HTR-8/SVneo (cell line): ENCODE data around the gene MYL10.

Experiments
- DNase-seq: peaks from one replicate; pipeline ENCODE4 v3.0.0; 2011; ENCODE audit warnings: low spot score, mixed read lengths; ENCODE audit not compliant: insufficient read length
- FAIRE-seq: peaks from 2 replicates; lab custom pipeline; 2011; peaks lifted over from hg19 to GRCh38; lab: Jason Lieb, UNC

The MYL10 gene

DNA sequence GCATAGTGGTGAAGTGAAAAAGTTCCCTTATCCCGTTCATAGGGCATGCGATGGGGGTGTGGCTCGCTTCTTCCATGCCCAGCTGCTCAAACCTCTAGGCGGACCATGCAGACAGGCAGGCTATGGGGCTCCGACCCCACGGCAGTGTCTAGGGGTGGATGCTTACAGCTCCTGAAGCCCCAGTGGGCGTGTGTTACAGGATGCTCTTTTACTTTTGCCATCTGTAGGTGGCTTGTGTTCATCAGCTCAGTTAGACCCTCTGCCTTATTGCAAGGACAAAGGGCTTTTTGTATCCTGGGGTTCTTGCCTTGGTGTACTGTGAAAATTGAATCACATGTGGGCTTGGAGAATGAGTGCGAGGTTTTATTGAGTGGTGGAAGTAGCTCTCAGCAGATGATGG, at the start of gene MYL10:
Gene MYL10, minus strand, starts transcription at position 126 of the 400 bp plus-strand sequence. CDS start 178 bp downstream, outside the sequence.
- FAIRE-seq: no peak

DNA sequence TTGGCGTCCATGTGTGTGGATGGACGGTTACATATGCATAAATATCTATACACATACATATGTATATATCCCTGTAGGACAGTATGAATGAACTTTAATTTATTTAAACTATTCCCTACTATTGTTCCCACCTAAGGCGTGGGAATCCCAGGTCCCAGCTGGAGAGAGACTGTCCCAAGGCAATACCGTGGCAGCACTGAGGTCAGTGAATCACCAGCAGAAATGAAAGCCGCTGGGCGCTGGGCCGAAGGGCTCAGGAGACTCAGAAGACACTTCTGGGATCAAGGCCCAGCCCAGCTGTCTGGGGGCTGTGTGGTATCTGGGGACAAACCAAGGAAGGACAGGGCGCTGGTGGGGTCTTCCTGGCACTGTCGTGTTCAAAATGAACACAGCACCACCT, 49.6 kb upstream of the MYL10 start:
- no peak for FAIRE-seq
- no peak for DNase-seq

More for the DNA sequence above, at the start of gene MYL10:
- DNase-seq: no peak

DNA sequence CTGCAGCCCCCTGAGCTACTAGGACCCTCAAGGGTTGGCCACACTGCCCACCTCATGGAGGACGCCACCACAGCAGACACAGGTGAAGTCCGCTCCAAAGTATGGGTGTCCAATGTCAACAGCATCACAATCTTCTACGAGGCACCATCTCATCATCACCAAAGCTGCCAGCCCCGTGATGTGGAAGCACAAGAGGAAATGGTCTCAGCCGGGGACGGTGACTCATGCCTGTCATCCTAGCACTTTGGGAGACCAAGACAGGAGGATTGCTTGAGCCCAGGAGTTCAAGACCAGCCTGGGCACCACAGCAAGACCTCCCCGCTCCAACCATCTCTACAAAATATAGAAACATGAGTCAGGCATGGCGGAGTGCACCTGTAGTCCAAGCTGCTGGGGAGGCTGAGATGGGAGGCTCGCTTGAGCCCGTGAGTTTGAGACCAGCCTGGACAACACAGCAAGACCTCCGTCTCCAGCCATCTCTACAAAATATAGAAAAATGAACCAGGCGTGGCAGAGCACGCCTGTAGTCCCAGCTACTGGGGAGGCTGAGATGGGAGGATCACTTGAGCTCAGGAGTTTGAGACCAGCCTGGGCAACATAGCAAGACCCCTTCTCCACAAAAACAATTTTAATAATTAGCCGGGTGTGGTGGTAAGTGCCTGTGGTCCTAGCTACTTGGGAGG, 48.8 kb upstream of the MYL10 start:
- FAIRE-seq: no peak
- DNase-seq: no peak

DNA sequence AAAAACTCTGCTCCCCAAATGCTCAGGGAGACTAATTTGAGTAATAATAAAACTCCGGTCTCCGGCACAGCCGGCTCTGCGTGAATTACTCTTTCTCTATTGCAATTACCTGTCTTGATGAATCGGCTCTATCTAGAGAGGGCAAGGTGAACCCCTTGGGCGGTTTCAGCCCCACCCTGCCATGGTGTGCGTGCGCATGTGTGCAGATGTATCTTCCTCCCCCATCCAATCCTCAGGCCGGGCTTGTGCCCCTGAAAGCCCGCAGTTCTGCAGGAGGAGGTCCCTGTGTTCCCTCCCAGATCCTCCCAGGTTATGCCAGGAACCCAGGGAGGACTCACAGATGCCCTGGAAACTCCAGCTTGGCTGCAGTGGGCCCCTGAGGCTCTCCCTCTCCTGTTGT, 48.3 kb upstream of the MYL10 start:
- DNase-seq (no peak), FAIRE-seq (no peak)

DNA sequence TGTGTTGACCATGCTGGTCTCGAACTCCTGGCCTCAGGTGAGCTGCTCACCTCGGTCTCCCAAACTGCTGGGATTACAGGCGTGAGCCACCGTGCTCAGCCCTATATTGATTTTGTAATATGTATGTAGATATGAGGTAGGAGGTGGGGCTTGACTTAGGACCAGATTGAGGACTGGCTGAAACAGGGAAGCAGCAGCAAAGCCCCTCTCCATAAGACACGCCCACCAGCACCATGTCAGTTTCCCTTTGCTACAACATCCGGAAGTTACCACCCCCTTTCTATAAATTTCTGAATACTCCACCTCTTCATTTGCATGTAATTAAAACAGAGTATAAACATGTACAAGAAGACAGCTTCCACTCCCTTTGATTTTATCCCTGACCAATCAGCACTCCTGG, 47.9 kb upstream of the MYL10 start:
- DNase-seq (no peak), FAIRE-seq (no peak)

DNA sequence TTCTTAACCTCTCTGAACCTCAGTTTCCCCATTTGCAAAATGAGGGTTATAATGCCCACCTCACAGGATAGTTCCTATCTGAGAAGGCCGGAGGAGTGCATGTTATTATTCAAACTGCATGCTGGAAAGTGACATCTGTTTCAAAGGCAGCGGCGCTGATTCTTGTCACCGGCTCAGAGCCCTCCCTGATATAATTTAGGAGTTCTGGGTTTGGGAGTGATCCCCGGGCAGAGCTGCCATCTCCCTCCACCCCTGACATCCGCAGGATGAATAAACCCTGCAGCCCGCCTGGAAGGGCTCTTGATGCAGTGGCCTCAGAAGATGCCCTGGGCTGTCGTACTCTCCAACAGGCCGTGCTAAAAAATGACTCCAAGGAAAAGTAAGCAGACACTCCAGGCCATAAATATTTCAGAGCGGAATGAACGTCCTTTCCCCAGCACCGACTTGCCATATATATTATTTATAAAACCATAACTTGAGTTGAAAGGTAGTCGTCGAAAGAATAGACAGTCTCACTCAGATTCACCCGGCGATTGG, 47.0 kb upstream of the MYL10 start:
- no peak for FAIRE-seq
- no peak for DNase-seq

DNA sequence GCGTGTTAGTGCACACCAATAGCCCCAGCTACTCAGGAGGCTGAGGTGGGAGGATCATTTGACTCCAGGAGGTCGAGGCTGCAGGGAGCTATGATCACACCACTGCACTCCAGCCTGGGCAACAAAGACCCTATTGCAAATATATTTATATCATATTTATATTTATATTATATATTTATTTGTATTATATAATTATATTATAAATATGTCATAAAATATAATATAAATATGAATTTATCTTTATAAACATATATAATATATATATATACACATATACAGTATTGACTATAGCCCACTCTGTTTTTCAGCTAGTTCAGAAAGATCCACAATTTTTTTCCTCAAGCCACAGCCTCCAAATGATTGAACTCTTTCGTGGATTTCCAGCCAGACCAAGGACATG, 45.3 kb upstream of the MYL10 start:
- no peak for FAIRE-seq
- DNase-seq: no peak

DNA sequence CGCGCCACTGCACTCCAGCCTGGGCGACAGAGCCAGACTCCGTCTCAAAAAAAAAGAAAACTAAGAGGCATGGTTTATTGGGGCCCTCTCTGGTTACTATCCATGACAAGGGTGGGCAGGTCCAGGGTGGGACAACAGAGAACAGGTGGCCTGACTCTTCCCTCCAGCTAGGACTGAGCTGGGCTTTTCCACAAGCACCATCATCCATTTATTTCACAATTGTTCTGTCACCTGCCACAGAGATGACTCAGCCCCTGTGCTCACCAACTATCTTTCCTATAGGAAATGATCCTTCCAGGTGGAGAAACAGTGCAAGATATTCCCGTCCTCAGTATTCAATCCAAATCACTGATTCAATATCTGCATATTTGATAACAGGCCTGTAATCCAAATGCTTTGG, 44.9 kb upstream of the MYL10 start:
- DNase-seq (no peak), FAIRE-seq (no peak)

DNA sequence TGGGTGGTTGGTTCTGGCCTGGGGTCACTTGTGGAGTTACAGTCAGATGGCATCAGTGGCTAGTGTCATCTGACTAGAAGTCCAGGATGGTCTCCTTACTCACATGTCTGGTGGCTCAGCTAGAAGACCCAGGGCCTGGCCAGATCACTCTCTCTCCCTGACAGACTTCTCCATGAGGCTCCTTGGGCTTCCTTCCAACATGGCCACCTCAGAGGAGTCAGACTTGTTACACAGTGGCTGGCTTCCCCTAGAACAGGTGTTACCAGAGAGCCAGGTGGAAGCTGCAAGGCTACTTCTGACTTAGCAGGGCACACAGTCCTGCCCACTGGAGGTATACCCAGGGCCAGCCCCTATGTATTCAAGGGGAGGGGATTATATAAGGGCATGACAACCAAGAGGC, 44.2 kb upstream of the MYL10 start:
- FAIRE-seq (no peak), DNase-seq (no peak)

DNA sequence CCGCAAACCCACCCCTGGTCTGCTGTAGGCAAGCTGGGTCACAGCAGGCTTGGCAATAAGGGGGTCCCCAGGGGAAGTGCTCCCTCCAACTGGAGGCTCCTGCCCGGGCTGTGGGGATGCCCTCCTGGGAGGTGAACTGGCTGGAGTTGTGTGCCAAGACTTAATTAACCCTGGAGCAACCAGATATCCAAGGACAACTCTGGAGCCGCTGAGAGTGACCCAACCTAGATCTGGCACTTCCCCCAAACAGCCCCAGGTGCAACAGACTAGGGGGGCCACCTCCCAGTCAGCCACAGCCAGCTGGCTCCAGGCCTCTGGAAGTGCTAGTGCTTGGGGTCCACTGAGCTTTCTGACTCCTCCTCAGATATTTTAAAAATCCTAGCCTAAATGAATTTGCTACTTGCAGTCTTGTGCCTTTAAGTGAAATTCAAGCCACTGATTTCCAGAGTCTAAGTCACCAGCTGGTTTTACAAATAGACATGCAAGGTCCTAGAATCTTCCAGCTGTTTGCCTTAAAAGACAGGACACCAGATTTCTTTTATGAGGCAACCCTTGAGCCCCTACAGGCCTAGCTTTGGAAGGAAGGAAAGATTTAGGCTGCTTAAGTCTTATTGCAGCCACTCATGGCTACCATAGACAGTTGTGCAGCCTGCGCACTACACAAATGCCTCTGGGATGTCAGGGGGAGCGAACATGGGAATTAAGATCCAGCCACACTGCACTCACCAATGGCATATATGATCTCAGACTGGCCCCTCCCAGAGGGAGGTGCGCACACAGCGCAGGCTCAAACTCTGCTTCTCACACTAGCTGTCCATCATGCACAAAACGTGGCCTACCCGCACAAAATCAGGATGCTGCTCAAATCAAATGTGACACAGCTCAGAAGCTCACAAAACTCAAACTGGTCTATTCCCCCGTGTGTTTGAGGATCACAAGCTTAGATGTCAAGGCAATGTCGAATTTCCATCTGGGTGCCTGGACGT, 42.6 kb upstream of the MYL10 start:
- DNase-seq (no peak), FAIRE-seq (no peak)

DNA sequence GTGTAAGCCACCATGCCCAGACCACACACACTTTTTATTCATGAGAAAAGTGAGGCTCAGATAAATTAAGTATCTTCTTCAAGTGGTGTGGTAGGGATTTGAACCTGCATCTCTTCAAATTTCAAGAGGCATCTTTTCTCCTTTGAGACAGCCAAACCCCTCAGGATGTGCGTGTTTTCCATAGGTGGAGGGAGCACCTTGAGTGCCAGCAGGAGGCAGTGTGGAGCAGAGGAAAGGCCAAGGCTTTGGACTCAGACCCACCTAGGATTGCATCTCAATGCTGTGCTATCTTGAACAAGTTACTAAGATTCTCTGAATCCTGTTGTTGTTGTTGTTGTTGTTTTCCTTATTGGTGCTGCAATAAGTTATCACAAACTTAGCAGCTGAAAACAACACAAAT, 40.2 kb upstream of the MYL10 start:
- FAIRE-seq (no peak), DNase-seq (no peak)

DNA sequence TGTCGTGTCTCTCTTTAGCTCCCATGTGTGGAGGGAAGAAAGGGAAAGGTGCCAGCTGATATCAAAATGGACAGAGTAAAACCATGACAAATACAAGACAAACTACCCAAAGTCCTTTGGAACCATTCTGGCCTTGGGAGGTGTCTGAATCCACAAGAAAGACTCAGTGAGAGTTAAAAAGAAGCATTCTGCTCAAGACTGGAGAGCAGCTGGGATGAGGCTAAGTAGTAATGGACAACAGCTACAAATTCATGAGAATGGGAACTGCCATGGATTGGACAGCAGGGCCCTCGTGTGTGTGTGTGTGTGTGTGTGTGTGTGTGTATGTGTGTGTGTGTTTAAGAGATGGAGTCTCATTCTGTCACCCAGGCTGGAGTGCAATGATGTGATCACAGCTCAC, 39.6 kb upstream of the MYL10 start:
- DNase-seq: no peak
- FAIRE-seq: no peak

DNA sequence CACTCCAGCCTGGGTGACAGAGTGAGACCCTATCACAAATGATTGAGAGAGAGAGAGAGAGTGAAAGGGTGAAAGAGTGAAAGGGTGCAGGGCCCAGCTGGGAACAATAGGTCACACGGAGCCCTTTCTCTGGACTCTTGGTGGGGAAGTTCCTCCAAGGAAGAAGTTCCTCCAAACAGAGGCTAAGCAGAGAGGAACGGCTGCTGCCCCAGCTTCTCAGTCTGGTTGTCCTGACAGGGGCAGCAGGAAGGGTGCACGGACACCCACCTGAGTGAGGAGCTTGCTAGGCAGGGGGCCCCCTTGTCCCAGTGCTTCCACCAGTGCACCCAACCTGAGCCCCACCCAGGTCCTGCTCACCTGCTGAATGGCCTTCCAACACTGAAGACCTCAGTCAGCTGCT, 38.8 kb upstream of the MYL10 start:
- DNase-seq: no peak

DNA sequence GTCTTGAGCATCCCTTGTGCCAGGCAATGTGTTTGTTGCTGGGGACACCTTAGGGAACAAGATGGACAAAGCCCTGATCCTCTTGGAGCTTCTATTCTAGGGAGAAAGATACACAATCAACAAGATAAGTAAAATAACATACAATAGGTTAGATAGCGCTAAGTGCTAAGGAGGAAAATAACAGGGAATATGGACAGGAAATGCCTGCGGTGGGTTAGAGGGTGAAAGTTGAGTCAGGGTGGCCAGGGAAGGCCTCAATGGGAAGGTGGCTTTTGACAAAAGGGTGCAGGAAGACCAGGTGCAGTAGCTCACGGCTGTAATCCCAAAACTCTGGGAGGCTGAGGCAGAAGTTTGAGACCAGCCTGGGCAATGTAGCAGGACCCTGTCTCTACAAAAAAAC, 38.3 kb upstream of the MYL10 start:
- FAIRE-seq (no peak), DNase-seq (no peak)

More for the DNA sequence above, 38.8 kb upstream of the MYL10 start:
- no peak for FAIRE-seq

DNA sequence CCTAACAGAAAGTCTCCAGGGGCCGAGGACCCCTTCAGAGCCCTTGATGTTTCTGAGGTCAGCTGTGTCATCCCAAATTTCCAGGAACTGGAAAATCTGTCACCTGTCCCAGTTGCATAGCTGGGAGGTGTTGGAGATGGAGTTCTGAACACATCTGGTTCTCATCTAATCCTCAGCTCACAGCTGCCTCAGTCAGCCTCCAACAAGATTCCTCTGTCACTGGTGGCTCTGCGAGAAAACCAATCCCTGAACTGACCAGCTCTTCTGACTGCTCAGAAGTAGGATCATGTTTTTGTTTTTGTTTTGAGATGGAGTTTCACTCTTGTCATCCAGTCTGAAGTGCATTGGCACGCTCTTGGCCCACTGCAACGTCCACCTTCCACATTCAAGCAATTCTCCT, 37.6 kb upstream of the MYL10 start:
- DNase-seq (no peak), FAIRE-seq (no peak)

DNA sequence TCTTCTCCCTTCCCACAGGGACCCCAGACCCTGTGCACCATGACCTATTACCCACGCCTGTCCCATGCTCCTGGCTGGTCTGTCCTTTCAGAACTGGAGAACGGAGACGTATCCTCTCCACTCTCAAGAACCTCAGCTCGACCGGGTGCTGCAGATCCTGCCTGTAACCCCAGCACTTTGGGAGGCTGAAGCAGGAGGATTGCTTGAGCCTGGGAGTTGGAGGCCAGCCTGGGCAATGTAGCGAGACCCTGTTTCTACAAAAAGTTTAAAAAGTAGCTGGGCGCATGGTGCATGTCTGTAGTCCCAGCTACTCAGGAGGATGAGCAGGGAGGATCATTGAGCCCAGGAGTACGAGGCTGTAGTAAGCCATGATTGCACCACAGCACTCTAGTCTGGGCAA, 37.2 kb upstream of the MYL10 start:
- FAIRE-seq (no peak), DNase-seq (no peak)

DNA sequence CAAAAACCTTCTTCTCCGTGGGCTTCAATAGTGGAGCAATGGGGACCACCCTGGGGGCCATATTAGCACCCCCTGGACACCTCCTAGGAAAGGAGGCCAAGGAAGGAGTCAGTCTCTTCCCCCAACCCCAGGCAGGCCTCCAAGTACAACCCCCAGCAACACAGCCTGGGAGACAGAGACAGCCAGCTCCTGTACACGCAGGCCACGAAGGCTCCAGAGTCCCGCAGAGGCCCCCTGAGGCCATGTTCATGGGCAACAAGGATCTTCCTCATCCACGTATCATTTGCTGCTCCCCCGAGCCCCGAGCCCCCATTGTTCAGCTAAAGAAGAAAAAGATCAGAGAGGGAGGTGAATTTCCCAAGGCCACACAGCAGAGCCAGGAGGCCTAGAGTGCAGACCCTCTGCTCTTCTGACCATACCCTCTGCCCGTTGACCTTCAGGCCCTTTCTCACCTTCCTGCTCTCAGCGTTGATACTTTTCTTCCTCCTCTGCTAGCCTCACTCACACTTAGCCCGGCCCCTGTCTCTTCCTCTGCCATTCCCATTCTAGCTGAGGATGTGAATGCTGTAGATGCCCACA, 35.9 kb upstream of the MYL10 start:
- no peak for FAIRE-seq
- DNase-seq: no peak

DNA sequence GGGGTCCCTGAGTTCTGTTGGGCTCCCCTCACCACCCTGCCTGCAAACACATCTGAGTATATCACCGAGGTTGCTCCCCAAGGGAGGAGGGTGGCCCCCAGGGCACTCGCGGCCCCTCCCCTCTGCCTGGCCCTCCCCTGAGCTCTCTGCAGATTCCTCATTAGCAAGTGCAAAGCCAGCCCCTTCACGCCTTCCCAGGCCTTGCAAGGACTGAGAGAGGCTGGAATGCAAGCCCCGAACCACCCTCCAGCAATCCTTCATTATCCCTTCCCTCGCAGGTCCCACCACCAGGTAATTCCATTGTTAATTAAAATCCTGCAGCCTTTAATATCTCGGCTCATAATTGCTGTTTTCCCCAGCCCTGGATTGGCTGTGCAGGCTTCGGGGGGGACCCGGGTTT, 35.3 kb upstream of the MYL10 start:
- FAIRE-seq (no peak), DNase-seq (no peak)

DNA sequence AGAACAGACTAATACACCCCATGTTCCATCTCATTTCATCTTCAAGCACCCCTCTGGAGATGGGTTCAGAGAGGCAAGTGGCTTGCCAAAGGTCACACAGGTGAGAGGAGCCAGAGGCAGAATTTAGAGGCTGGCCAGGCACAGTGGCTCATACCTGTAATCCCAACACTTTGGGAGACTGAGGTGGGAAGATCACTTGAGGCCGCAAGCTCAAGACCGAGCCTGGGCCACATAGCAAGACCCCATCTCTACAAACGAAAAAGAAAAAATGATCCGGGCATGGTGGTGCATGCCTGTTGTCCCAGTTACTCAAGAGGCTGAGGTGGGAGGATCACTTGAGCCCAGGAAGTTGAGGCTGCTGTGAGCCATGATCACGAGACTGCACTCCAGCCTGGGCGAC, 34.7 kb upstream of the MYL10 start:
- no peak for DNase-seq

DNA sequence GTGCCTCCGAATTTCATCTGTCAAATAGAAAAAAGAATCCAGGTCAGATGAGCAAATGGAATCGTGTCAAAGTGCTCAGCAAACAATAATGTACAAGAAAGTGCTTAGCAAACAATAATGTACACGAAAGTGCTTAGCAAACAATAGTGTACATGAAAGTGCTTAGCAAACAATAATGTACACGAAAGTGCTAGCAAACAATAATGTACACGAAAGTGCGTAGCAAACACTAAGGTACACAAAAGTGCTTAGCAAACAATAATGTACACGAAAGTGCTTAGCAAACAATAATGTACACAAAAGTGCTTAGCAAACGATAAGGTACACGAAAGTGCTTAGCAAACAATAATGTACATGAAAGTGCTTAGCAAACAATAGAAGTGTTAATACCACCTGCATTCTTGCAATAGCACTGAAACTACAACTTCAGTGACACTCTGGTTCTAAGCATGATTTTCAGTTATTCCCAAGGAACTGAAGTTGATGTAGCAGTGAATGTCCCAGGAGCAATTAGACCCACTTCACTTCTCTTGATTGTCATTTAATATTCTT, 33.4 kb upstream of the MYL10 start:
- no peak for FAIRE-seq
- DNase-seq: no peak

More for the DNA sequence above, 34.7 kb upstream of the MYL10 start:
- no peak for FAIRE-seq

DNA sequence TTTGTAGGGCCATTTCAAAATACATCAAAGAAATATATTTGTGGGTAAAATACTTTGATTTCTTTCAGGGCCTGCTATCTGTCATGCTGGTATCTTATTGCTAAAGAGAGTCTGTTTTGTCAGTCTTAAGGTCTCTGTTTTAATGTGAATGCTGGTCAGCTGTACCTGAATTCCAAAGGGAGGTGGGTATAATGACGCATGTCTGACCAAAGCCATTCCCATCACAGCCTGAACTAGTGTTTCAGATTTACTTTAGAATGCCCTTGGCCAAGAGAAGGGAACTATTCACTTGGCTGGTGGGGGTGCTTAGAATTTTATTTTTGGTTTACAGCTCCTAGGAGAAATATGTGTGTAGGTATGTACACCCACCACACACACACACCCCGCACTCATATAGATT, 30.6 kb upstream of the MYL10 start:
- FAIRE-seq: no peak

More for the DNA sequence above, 30.6 kb upstream of the MYL10 start:
- DNase-seq: no peak
